ENCODE measurements around the gene ZNF366. TPM values are rescaled to one million over a fixed set of nuclear protein-coding genes. Genes with fewer than 3 reads are reported as not detected.

The ZNF366 gene
- total and polyA plus RNA-seq, 2 of the 13 experiments (the other 11 are each of a cell fraction or from before 2014, with no cell fraction given) = not detected

DNA sequence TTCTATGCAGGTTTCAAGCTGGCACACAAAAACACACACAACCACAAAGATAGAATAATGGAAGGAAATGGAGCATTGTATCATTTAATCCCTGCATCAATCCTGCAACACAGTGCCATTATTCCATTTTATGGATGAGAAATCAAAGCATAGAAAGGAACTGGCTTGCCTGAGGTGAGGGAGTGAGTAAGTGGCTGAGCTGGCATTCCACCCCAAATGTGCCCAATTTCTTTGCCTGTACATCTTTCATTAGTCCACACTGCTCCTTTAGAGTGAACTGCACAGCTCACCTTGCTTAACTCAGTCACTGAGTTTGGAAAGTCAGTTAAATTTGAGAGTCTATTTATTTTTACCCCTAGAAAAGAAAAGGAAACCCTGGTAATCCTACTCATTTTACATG is 28.9 kb downstream of the ZNF366 start:
- Histone ChIP-seq H4K20me1 (ENCODE audit: insufficient read depth, low read length) (no peaks in the 10 kb centered on the region), H3K79me2 (ENCODE audit: insufficient read depth, low read length) (no peaks in the 10 kb centered on the region), H3K9ac (ENCODE audit: insufficient read depth, low read depth, low read length) (no peak overlapping the region), H3K36me3 (replicated peaks in 1 of 2; ENCODE audit: control insufficient read depth in 1 of 2, insufficient read depth in 2 of 2, low read length in 2 of 2) (no peaks in the 10 kb centered on the region; a peak in 1 of 5 replicates), H2AFZ (ENCODE audit: low read length) (no peak overlapping the region), H3K27ac (ENCODE audit: extremely low read length, insufficient read depth, low read length) (no peak overlapping the region), H3K27me3 (ENCODE audit: control insufficient read depth in 1 of 2, insufficient read depth in 2 of 2, low read length in 2 of 2) (peaks cover 0 to 4% of the 10 kb centered on the region in 2 experiments; a peak in 1 of 5 replicates), H3K4me3 (replicated peaks in 1 of 3; ENCODE audit: insufficient read depth in 1 of 3, low read depth in 2 of 3, low read length in 3 of 3) (no peak overlapping the region), H3K9me3 (ENCODE audit: low read length) (no peaks in the 10 kb centered on the region), H3K4me1 (ENCODE audit: insufficient read depth, low read length) (no peaks in the 10 kb centered on the region), H3K4me2 (ENCODE audit: low read depth, low read length) (no peak overlapping the region)
- intact Hi-C loops (cut with micrococcal nuclease; ENCODE audit: unreplicated experiment) = no loop called here
- TF ChIP-seq, protein P1, sequence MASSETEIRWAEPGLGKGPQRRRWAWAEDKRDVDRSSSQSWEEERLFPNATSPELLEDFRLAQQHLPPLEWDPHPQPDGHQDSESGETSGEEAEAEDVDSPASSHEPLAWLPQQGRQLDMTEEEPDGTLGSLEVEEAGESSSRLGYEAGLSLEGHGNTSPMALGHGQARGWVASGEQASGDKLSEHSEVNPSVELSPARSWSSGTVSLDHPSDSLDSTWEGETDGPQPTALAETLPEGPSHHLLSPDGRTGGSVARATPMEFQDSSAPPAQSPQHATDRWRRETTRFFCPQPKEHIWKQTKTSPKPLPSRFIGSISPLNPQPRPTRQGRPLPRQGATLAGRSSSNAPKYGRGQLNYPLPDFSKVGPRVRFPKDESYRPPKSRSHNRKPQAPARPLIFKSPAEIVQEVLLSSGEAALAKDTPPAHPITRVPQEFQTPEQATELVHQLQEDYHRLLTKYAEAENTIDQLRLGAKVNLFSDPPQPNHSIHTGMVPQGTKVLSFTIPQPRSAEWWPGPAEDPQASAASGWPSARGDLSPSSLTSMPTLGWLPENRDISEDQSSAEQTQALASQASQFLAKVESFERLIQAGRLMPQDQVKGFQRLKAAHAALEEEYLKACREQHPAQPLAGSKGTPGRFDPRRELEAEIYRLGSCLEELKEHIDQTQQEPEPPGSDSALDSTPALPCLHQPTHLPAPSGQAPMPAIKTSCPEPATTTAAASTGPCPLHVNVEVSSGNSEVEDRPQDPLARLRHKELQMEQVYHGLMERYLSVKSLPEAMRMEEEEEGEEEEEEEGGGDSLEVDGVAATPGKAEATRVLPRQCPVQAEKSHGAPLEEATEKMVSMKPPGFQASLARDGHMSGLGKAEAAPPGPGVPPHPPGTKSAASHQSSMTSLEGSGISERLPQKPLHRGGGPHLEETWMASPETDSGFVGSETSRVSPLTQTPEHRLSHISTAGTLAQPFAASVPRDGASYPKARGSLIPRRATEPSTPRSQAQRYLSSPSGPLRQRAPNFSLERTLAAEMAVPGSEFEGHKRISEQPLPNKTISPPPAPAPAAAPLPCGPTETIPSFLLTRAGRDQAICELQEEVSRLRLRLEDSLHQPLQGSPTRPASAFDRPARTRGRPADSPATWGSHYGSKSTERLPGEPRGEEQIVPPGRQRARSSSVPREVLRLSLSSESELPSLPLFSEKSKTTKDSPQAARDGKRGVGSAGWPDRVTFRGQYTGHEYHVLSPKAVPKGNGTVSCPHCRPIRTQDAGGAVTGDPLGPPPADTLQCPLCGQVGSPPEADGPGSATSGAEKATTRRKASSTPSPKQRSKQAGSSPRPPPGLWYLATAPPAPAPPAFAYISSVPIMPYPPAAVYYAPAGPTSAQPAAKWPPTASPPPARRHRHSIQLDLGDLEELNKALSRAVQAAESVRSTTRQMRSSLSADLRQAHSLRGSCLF (CRISPR knock-in tag; IDR thresholded peaks at IDR 0.05; ENCODE audit: borderline replicate concordance) = no peak
- TF ChIP-seq, protein P2, sequence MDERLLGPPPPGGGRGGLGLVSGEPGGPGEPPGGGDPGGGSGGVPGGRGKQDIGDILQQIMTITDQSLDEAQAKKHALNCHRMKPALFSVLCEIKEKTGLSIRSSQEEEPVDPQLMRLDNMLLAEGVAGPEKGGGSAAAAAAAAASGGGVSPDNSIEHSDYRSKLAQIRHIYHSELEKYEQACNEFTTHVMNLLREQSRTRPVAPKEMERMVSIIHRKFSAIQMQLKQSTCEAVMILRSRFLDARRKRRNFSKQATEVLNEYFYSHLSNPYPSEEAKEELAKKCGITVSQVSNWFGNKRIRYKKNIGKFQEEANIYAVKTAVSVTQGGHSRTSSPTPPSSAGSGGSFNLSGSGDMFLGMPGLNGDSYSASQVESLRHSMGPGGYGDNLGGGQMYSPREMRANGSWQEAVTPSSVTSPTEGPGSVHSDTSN (CRISPR knock-in tag; IDR thresholded peaks at IDR 0.05) = no peak
- TF ChIP-seq ZNF292 (CRISPR knock-in tag; IDR thresholded peaks at IDR 0.05; ENCODE audit: borderline replicate concordance, low read depth) (no peak), TOPORS (CRISPR knock-in tag; IDR thresholded peaks at IDR 0.05) (no peak), ZNF790 (CRISPR knock-in tag; IDR thresholded peaks at IDR 0.05; ENCODE audit: borderline replicate concordance) (no peak), SMYD3 (CRISPR knock-in tag; IDR thresholded peaks at IDR 0.05) (no peak), ZNF605 (CRISPR knock-in tag; IDR thresholded peaks at IDR 0.05) (no peak), ZNF44 (CRISPR knock-in tag; IDR thresholded peaks at IDR 0.05) (no peak), ZNF703 (CRISPR knock-in tag; IDR thresholded peaks at IDR 0.05; ENCODE audit: borderline replicate concordance) (no peak), IRX3 (CRISPR knock-in tag; IDR thresholded peaks at IDR 0.05; ENCODE audit: borderline replicate concordance, low read depth) (no peak)
- TF ChIP-seq, protein P3, sequence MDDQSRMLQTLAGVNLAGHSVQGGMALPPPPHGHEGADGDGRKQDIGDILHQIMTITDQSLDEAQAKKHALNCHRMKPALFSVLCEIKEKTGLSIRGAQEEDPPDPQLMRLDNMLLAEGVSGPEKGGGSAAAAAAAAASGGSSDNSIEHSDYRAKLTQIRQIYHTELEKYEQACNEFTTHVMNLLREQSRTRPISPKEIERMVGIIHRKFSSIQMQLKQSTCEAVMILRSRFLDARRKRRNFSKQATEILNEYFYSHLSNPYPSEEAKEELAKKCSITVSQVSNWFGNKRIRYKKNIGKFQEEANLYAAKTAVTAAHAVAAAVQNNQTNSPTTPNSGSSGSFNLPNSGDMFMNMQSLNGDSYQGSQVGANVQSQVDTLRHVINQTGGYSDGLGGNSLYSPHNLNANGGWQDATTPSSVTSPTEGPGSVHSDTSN (CRISPR knock-in tag; IDR thresholded peaks at IDR 0.05; ENCODE audit: borderline replicate concordance) = no peak
- TF ChIP-seq, protein P4, sequence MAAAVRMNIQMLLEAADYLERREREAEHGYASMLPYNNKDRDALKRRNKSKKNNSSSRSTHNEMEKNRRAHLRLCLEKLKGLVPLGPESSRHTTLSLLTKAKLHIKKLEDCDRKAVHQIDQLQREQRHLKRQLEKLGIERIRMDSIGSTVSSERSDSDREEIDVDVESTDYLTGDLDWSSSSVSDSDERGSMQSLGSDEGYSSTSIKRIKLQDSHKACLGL (CRISPR knock-in tag; IDR thresholded peaks at IDR 0.05) = no peak
- TF ChIP-seq, protein P5, sequence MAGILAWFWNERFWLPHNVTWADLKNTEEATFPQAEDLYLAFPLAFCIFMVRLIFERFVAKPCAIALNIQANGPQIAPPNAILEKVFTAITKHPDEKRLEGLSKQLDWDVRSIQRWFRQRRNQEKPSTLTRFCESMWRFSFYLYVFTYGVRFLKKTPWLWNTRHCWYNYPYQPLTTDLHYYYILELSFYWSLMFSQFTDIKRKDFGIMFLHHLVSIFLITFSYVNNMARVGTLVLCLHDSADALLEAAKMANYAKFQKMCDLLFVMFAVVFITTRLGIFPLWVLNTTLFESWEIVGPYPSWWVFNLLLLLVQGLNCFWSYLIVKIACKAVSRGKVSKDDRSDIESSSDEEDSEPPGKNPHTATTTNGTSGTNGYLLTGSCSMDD (CRISPR knock-in tag; IDR thresholded peaks at IDR 0.05) = no peak
- no peak for ATAC-seq
- DNase-seq (ENCODE audit: low spot score) = no peak
- ChIA-PET POLR2A (no interaction called here), CTCF (ENCODE audit: low intra/inter-chr PET ratio, low total read pairs) (no interaction called here)
- FAIRE-seq = no peak
- BruUV-seq (replicated peaks) = no TSS peak
- in situ Hi-C loops (cut with HindIII; ENCODE audit: extremely low pct_ligation_motif_present, low pct_unique_long_range_greater_than_20kb) = no loop called here

Measured in HepG2 (cell line).